Mesendoderm (in vitro differentiated cells): ENCODE measurements around the gene ARL3.
"Not testable (repeated sequence)": the region's sequence is repeated elsewhere in the genome, so short reads cannot be mapped to it uniquely, and the experiment has no call there.

Experiments
- DNase-seq: peaks from one replicate; pipeline ENCODE4 v3.0.0; 2013
- H2AK5ac ChIP-seq: 2 replicates; pipeline ENCODE4 v1.6.1; 2013; ENCODE audit warnings: low read length, inconsistent platforms
- H2BK120ac ChIP-seq: 2 replicates; pipeline ENCODE4 v1.6.1; 2013; ENCODE audit warnings: low read depth, mild to moderate bottlenecking, low read length, moderate library complexity, mixed read lengths
- H2BK15ac ChIP-seq: replicated peaks from 2 replicates; pipeline ENCODE4 v1.6.1; 2013; ENCODE audit warnings: low read depth, mild to moderate bottlenecking, moderate library complexity
- H2BK5ac ChIP-seq: 2 replicates; pipeline ENCODE4 v1.6.1; 2013; ENCODE audit warnings: low read length, inconsistent platforms
- H3K18ac ChIP-seq: 2 replicates; pipeline ENCODE4 v1.6.1; 2013; ENCODE audit warnings: mild to moderate bottlenecking, low read length, mixed read lengths
- H3K23ac ChIP-seq: one replicate; pipeline ENCODE4 v1.6.1; 2013; ENCODE audit warnings: low read length
- H3K27ac ChIP-seq: 2 replicates; pipeline ENCODE4 v1.5.1; 2013; ENCODE audit warnings: low read depth, mild to moderate bottlenecking, inconsistent platforms, low read length, moderate library complexity
- H3K27me3 ChIP-seq: 2 replicates; pipeline ENCODE4 v1.6.1; 2013; ENCODE audit warnings: low read length, control low read depth, mild to moderate bottlenecking, inconsistent platforms; ENCODE audit not compliant: insufficient read depth, poor library complexity
- H3K36me3 ChIP-seq: 2 replicates; pipeline ENCODE4 v1.6.1; 2013; ENCODE audit warnings: low read length, inconsistent platforms; ENCODE audit not compliant: control insufficient read depth, insufficient read depth
- H3K4ac ChIP-seq: one replicate; pipeline ENCODE4 v1.6.1; 2013; ENCODE audit warnings: low read depth, mild to moderate bottlenecking, low read length, moderate library complexity
- H3K4me1 ChIP-seq: 2 replicates; pipeline ENCODE4 v1.6.1; 2013; ENCODE audit warnings: low read depth, low read length, inconsistent platforms; ENCODE audit not compliant: control insufficient read depth
- H3K4me2 ChIP-seq: 2 replicates; pipeline ENCODE4 v1.6.1; 2013; ENCODE audit warnings: low read length
- H3K4me3 ChIP-seq: 2 replicates; pipeline ENCODE4 v1.5.1; 2013; ENCODE audit warnings: mild to moderate bottlenecking, low read length
- H3K56ac ChIP-seq: one replicate; pipeline ENCODE4 v1.6.1; 2013; ENCODE audit warnings: low read length
- H3K79me1 ChIP-seq: 2 replicates; pipeline ENCODE4 v1.6.1; 2013; ENCODE audit warnings: low read length, inconsistent platforms
- H3K79me2 ChIP-seq: 2 replicates; pipeline ENCODE4 v1.6.1; 2013; ENCODE audit warnings: mild to moderate bottlenecking, low read length; ENCODE audit not compliant: control insufficient read depth, insufficient read depth
- H3K9ac ChIP-seq: 2 replicates; pipeline ENCODE4 v1.6.1; 2013; ENCODE audit warnings: low read length, inconsistent platforms
- H4K5ac ChIP-seq: one replicate; pipeline ENCODE4 v1.6.1; 2013; ENCODE audit warnings: low read length
- H4K8ac ChIP-seq: one replicate; pipeline ENCODE4 v1.6.1; 2013; ENCODE audit warnings: low read depth, mild to moderate bottlenecking, control low read depth, low read length, moderate library complexity
- WGBS: extraction: QIAGEN DNeasy Blood & Tissue Kit; methylation state at CpG from one replicate; pipeline ENCODE4 v1.1.7; 2013; ENCODE audit warnings: low lambda C conversion rate, missing lambda C conversion rate; ENCODE audit not compliant: insufficient coverage; ENCODE audit errors: extremely low coverage; 5-methylcytosine and 5-hydroxymethylcytosine counted together

Gene ARL3

DNA sequence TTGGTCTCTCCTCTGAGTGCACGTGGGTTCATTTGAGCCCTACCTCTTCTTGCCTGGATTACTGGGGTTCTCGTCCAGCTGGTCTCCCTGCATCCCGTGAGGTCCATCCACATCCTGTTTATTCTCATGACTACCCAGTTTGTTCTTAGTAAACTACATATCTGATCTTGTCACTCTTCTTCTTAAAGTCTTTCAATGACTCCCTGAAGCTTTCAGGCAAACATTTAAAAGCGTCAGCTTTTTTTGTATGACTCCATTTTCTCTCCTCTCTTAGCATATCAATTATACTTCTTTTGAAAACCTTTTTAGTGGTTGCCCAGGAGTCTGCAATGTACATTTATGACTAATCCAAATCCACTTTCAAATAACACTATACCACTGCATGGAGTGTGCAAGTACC lies 7.8 kb upstream of the ARL3 start:
- peaks cover 7% of the 10 kb centered on the region for H3K79me1 ChIP-seq
- no peak overlapping the region for H3K56ac ChIP-seq
- no peak overlapping the region for H4K8ac ChIP-seq
- peaks cover 13% of the 10 kb centered on the region for H3K4me1 ChIP-seq
- DNase-seq, result no peak
- H2AK5ac ChIP-seq, result no peak overlapping the region
- H3K36me3 ChIP-seq, result peaks cover 2% of the 10 kb centered on the region
- WGBS, result no CpG with 5 or more reads among the region's 4 CpGs
- H4K5ac ChIP-seq, result no peak overlapping the region
- H3K27me3 ChIP-seq, result no peaks in the 10 kb centered on the region
- H3K27ac ChIP-seq, result no peak overlapping the region
- no peak overlapping the region for H3K23ac ChIP-seq
- no peak overlapping the region for H3K9ac ChIP-seq
- no peaks in the 10 kb centered on the region for H3K79me2 ChIP-seq
- H3K4ac ChIP-seq, result no peak overlapping the region
- H3K4me3 ChIP-seq, result no peak overlapping the region
- no peak overlapping the region for H2BK15ac ChIP-seq
- no peak overlapping the region for H3K18ac ChIP-seq
- H2BK5ac ChIP-seq, result no peak overlapping the region
- no peak overlapping the region for H2BK120ac ChIP-seq
- H3K4me2 ChIP-seq, result no peak overlapping the region

DNA sequence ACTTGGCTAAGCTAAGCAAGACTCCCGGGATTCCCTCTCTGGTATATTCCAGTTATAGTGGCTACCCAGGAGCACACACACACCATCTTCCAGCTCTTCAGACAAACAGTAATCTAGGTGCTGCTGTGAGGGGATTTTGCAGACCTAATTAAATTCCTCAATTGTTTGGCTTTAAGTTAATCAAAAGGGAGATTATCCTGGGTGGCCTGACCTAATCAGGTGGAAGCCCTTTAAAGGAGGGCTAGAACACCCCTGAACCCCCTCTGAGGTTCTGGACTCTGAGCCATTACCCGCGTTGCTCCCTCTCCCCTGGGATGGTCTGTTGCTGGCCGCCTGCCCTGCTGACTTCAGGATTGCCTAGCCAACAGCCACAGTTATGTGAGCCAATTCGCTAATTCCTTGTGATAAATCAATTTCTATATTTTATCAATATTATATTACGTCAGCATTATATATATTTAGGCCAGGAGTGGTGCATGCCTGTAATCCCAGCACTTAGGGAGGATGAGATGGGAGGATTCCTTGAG lies 6.6 kb upstream of the ARL3 start:
- no CpG with 5 or more reads among the region's 6 CpGs for WGBS
- Histone ChIP-seq H2BK5ac (no peak overlapping the region), H3K23ac (no peak overlapping the region), H3K4ac (no peak overlapping the region), H3K36me3 (peaks cover 2% of the 10 kb centered on the region), H3K4me1 (peaks cover 18% of the 10 kb centered on the region), H2BK15ac (no peak overlapping the region), H3K27ac (no peak overlapping the region), H2AK5ac (no peak overlapping the region), H4K5ac (no peak overlapping the region), H3K4me3 (no peak overlapping the region), H3K27me3 (no peaks in the 10 kb centered on the region), H3K4me2 (no peak overlapping the region), H3K18ac (no peak overlapping the region), H3K79me2 (peaks cover 7% of the 10 kb centered on the region), H4K8ac (no peak overlapping the region), H3K79me1 (peaks cover 11% of the 10 kb centered on the region), H2BK120ac (no peak overlapping the region), H3K9ac (no peak overlapping the region), H3K56ac (no peak overlapping the region)
- DNase-seq, result no peak

DNA sequence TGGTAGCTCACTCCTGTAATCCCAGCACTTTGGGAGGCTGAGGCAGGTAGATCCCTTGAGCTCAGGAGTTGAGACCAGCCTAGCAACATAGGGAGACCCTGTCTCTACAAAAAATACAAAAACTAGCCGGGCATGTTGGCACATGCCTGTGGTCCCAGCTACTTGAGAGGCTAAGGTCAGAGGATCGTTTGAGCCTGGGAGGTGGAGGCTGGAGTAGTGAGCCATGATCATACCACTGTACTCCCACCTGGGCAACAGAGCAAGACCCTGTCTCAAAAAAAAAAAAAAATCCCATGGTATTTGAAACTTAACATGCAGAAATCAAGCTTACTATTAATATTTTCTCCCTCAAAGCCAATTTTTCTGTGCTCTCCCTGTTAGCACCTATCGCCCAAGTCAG lies 6.1 kb upstream of the ARL3 start:
- H3K36me3 ChIP-seq, result peaks cover 2% of the 10 kb centered on the region
- WGBS, result no CpG with 5 or more reads among the region's 3 CpGs

DNA sequence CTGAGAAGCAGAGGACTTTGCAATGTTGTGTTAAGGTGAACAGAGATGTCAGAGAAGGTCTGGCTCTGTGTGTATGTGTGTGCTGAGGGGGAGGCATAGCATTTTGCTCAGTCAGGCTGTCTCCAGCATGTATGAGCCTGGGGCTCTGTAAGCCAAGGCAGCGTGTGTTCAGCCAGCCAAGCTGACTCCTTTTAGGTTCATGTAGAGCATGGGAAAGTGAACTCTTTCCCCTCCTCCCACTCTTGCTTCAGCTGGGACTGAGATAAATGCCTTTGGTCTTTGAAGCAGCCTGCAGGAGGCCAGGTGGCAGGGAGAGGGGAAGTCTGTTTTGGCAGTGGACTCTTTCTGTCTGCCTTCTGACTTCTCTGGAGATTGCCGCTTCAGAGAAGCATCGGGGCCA lies 4.0 kb upstream of the ARL3 start:
- H3K27me3 ChIP-seq, result no peaks in the 10 kb centered on the region
- WGBS, result no CpG with 5 or more reads among the region's 3 CpGs
- peaks cover 19% of the 10 kb centered on the region for H3K4me1 ChIP-seq
- no peak overlapping the region for H4K5ac ChIP-seq
- H3K4me3 ChIP-seq, result no peak overlapping the region
- peak overlapping the region; percentile 86 for H3K56ac ChIP-seq
- H2AK5ac ChIP-seq, result no peak overlapping the region
- peak overlapping the region; percentile 56 for H3K27ac ChIP-seq
- H3K4ac ChIP-seq, result no peak overlapping the region
- H3K9ac ChIP-seq, result peak overlapping the region; percentile 61
- peaks cover 13% of the 10 kb centered on the region for H3K79me1 ChIP-seq
- no peak overlapping the region for H2BK15ac ChIP-seq
- no peaks in the 10 kb centered on the region for H3K36me3 ChIP-seq
- peak overlapping the region; percentile 35 for H3K18ac ChIP-seq
- peak overlapping the region; percentile 48 for H3K4me2 ChIP-seq
- H2BK120ac ChIP-seq, result no peak overlapping the region
- H3K79me2 ChIP-seq, result peaks cover 11% of the 10 kb centered on the region
- H3K23ac ChIP-seq, result no peak overlapping the region
- peak; percentile 93 for DNase-seq
- no peak overlapping the region for H4K8ac ChIP-seq
- H2BK5ac ChIP-seq, result peak overlapping the region; percentile 93

More for the DNA sequence above, 6.1 kb upstream of the ARL3 start:
- H3K4me1 ChIP-seq, result peaks cover 19% of the 10 kb centered on the region
- H3K4me2 ChIP-seq, result no peak overlapping the region
- H3K23ac ChIP-seq, result no peak overlapping the region
- H3K9ac ChIP-seq, result no peak overlapping the region
- no peak overlapping the region for H2BK120ac ChIP-seq
- no peak overlapping the region for H3K4ac ChIP-seq
- peaks cover 9% of the 10 kb centered on the region for H3K79me2 ChIP-seq
- no peaks in the 10 kb centered on the region for H3K27me3 ChIP-seq
- H3K18ac ChIP-seq, result no peak overlapping the region
- no peak overlapping the region for H3K56ac ChIP-seq
- H3K4me3 ChIP-seq, result no peak overlapping the region
- no peak overlapping the region for H2BK5ac ChIP-seq
- H3K79me1 ChIP-seq, result peaks cover 13% of the 10 kb centered on the region
- H2BK15ac ChIP-seq, result no peak overlapping the region
- DNase-seq, result no peak
- no peak overlapping the region for H2AK5ac ChIP-seq
- H3K27ac ChIP-seq, result no peak overlapping the region
- H4K8ac ChIP-seq, result no peak overlapping the region
- no peak overlapping the region for H4K5ac ChIP-seq

DNA sequence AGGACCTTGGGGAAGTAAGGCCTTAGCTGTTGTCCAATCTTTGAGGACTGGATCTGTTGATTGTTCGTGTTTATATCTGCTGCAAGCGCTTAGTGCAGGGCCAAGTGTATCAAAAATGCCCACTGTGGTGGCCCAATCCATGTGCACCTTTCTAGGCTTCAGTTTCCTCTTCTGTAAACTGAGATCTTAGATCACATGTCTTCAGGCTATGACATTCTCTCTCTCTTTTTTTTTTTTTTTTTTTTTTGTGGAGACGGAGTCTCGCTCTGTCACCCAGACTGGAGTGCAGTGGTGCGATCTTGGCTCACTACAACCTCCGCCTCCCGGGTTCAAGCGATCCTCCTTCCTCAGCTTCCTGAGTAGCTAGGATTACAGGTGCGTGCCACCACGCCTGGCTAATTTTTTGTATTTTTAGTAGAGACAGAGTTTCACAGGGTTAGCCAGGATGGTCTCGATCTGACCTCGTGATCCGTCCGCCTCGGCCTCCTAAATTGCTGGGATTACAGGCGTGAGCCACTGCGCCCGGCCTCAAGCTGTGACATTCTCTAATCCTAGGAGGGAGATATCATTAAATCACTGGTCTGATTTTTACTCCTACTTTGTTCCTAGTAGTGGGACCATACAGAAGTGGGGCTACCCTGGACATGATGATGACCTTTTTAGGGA lies 2.8 kb upstream of the ARL3 start:
- H4K8ac ChIP-seq, DNase-seq, H3K27me3 ChIP-seq, H2BK5ac ChIP-seq, H3K23ac ChIP-seq, H3K4me3 ChIP-seq, H2AK5ac ChIP-seq, H3K36me3 ChIP-seq, H2BK120ac ChIP-seq, H3K18ac ChIP-seq, H3K27ac ChIP-seq, H3K4me2 ChIP-seq, H3K4ac ChIP-seq, H2BK15ac ChIP-seq, H4K5ac ChIP-seq: not testable (repeated sequence)
- peaks cover 19% of the 10 kb centered on the region for H3K4me1 ChIP-seq
- peak overlapping the region; percentile 24 for H3K9ac ChIP-seq
- WGBS, result no CpG with 5 or more reads among the region's 18 CpGs
- peaks cover 11% of the 10 kb centered on the region for H3K79me2 ChIP-seq
- peaks cover 13% of the 10 kb centered on the region for H3K79me1 ChIP-seq
- H3K56ac ChIP-seq, result peak overlapping the region; percentile 56

DNA sequence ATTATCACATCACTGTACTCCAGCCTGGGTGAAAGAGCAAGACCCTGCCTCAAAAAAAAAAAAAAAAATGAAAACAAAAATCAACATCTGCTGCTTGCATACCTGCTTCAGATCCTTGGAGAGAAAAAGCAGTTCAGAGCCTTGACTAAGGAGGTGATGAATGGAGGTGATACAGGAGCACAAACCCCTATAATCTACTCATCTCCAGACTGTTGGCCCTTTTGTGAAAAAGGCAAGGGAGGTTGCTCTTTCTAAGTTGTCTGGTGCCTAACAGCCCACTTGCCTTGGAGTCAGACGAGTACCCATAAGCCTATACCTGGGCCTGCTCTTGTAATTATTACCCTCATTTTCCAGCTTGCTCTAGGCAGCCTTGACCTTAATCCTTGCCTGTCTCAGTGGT lies 1.7 kb upstream of the ARL3 start:
- peaks cover 11% of the 10 kb centered on the region for H3K79me2 ChIP-seq

More for the DNA sequence above, 1.7 kb upstream of the ARL3 start:
- Histone ChIP-seq H3K79me1 (peaks cover 14% of the 10 kb centered on the region), H2BK5ac (no peak overlapping the region), H2AK5ac (no peak overlapping the region), H3K36me3 (no peaks in the 10 kb centered on the region), H2BK120ac (no peak overlapping the region), H3K4me3 (no peak overlapping the region), H2BK15ac (no peak overlapping the region), H3K27ac (no peak overlapping the region), H4K5ac (no peak overlapping the region), H3K4me1 (peaks cover 19% of the 10 kb centered on the region), H3K4ac (no peak overlapping the region), H3K4me2 (no peak overlapping the region), H3K27me3 (no peaks in the 10 kb centered on the region), H4K8ac (no peak overlapping the region), H3K56ac (peak overlapping the region; percentile 99), H3K9ac (peak overlapping the region; percentile 96), H3K23ac (no peak overlapping the region), H3K18ac (no peak overlapping the region)
- no peak for DNase-seq
- WGBS, result no CpG with 5 or more reads among the region's 1 CpG
